ENCODE results near the gene DAGLB.

The DAGLB gene

DNA sequence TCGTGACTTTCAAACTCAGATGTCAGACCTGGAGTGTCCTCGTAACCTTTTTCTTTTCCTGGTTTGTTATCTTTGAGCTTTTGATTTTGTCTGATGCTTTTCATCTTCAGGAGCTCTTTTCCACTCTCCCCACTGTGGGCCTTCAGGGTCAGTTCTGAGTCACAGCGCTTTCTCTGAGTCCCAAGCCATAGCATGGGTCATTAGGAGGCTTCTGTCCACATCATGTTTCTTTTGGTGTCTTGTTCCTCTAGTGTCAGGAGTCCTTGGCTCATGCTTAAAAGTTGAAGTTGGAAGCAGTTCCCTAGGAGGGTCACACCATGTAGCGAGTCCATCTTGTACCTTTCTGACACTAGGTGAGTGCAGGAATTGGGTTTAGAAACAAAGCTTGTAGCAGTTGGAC is 40.3 kb downstream of the DAGLB start:
- Histone ChIP-seq H3K9ac (ENCODE audit: low read depth, low read length) (no peak overlapping the region), H3K27me3 (ENCODE audit: insufficient read depth, low read length, poor library complexity) (no peaks in the 10 kb centered on the region), H2AFZ (ENCODE audit: low read depth, low read length) (no peak overlapping the region), H3K4me3 (ENCODE audit: low read depth in 1 of 2, low read length in 2 of 2) (no peak overlapping the region), H3K9me3 (ENCODE audit: insufficient read depth, low read length, severe bottlenecking) (no peaks in the 10 kb centered on the region), H4K20me1 (ENCODE audit: insufficient read depth, low read length) (peaks cover 33% of the 10 kb centered on the region), H3K4me2 (ENCODE audit: insufficient read depth, low read length) (no peak overlapping the region), H3K4me1 (ENCODE audit: insufficient read depth, low read length) (no peaks in the 10 kb centered on the region), H3K27ac (ENCODE audit: low read length) (no peak overlapping the region), H3K36me3 (ENCODE audit: insufficient read depth, low read length) (peaks cover 86% of the 10 kb centered on the region), H3K79me2 (ENCODE audit: insufficient read depth, low read length) (peaks cover 24% of the 10 kb centered on the region)
- DNase-seq (no peak), ATAC-seq (ENCODE audit: insufficient read depth, low read depth) (no peak)
- no peak for TF ChIP-seq EZH2 (IDR thresholded peaks at IDR 0.05; ENCODE audit: borderline replicate concordance, low read depth, low read length, severe bottlenecking)
- TF ChIP-seq, protein P1, sequence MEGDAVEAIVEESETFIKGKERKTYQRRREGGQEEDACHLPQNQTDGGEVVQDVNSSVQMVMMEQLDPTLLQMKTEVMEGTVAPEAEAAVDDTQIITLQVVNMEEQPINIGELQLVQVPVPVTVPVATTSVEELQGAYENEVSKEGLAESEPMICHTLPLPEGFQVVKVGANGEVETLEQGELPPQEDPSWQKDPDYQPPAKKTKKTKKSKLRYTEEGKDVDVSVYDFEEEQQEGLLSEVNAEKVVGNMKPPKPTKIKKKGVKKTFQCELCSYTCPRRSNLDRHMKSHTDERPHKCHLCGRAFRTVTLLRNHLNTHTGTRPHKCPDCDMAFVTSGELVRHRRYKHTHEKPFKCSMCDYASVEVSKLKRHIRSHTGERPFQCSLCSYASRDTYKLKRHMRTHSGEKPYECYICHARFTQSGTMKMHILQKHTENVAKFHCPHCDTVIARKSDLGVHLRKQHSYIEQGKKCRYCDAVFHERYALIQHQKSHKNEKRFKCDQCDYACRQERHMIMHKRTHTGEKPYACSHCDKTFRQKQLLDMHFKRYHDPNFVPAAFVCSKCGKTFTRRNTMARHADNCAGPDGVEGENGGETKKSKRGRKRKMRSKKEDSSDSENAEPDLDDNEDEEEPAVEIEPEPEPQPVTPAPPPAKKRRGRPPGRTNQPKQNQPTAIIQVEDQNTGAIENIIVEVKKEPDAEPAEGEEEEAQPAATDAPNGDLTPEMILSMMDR (IDR thresholded peaks at IDR 0.05; ENCODE audit: borderline replicate concordance, extremely low read depth, low read length, poor library complexity, severe bottlenecking) = no peak

- Histone ChIP-seq H3K27ac (ENCODE audit: low read length) (no peak overlapping the region), H2AFZ (ENCODE audit: low read depth, low read length) (no peak overlapping the region), H3K4me2 (ENCODE audit: insufficient read depth, low read length) (no peak overlapping the region), H4K20me1 (ENCODE audit: insufficient read depth, low read length) (peaks cover 42% of the 10 kb centered on the region), H3K9me3 (ENCODE audit: insufficient read depth, low read length, severe bottlenecking) (no peaks in the 10 kb centered on the region), H3K27me3 (ENCODE audit: insufficient read depth, low read length, poor library complexity) (no peaks in the 10 kb centered on the region), H3K79me2 (ENCODE audit: insufficient read depth, low read length) (peaks cover 34% of the 10 kb centered on the region), H3K9ac (ENCODE audit: low read depth, low read length) (no peak overlapping the region), H3K4me3 (ENCODE audit: low read depth in 1 of 2, low read length in 2 of 2) (no peak overlapping the region), H3K4me1 (ENCODE audit: insufficient read depth, low read length) (no peaks in the 10 kb centered on the region), H3K36me3 (ENCODE audit: insufficient read depth, low read length) (peaks cover 89% of the 10 kb centered on the region)
- ATAC-seq (ENCODE audit: insufficient read depth, low read depth) = no peak
- TF ChIP-seq, protein P1 (IDR thresholded peaks at IDR 0.05; ENCODE audit: borderline replicate concordance, extremely low read depth, low read length, poor library complexity, severe bottlenecking) = no peak
- TF ChIP-seq EZH2 (IDR thresholded peaks at IDR 0.05; ENCODE audit: borderline replicate concordance, low read depth, low read length, severe bottlenecking) = no peak
- DNase-seq = no peak
Measured at GRCh38 chr7:6406121-6406520, 41.6 kb downstream of the DAGLB start.

- Histone ChIP-seq H3K4me1 (ENCODE audit: insufficient read depth, low read length) (no peaks in the 10 kb centered on the region), H3K9me3 (ENCODE audit: insufficient read depth, low read length, severe bottlenecking) (no peaks in the 10 kb centered on the region), H3K4me3 (ENCODE audit: low read depth in 1 of 2, low read length in 2 of 2) (no peak overlapping the region), H3K9ac (ENCODE audit: low read depth, low read length) (no peak overlapping the region), H3K4me2 (ENCODE audit: insufficient read depth, low read length) (no peak overlapping the region), H3K36me3 (ENCODE audit: insufficient read depth, low read length) (peaks cover 91% of the 10 kb centered on the region), H2AFZ (ENCODE audit: low read depth, low read length) (no peak overlapping the region), H3K27ac (ENCODE audit: low read length) (no peak overlapping the region), H4K20me1 (ENCODE audit: insufficient read depth, low read length) (peaks cover 53% of the 10 kb centered on the region), H3K27me3 (ENCODE audit: insufficient read depth, low read length, poor library complexity) (no peaks in the 10 kb centered on the region), H3K79me2 (ENCODE audit: insufficient read depth, low read length) (peaks cover 55% of the 10 kb centered on the region)
- ATAC-seq (ENCODE audit: insufficient read depth, low read depth) (no peak), DNase-seq (no peak)
- TF ChIP-seq, protein P1 (IDR thresholded peaks at IDR 0.05; ENCODE audit: borderline replicate concordance, extremely low read depth, low read length, poor library complexity, severe bottlenecking) = no peak
- TF ChIP-seq EZH2 (IDR thresholded peaks at IDR 0.05; ENCODE audit: borderline replicate concordance, low read depth, low read length, severe bottlenecking) = no peak
Measured at GRCh38 chr7:6403907-6404306, 43.8 kb downstream of the DAGLB start.

DNA sequence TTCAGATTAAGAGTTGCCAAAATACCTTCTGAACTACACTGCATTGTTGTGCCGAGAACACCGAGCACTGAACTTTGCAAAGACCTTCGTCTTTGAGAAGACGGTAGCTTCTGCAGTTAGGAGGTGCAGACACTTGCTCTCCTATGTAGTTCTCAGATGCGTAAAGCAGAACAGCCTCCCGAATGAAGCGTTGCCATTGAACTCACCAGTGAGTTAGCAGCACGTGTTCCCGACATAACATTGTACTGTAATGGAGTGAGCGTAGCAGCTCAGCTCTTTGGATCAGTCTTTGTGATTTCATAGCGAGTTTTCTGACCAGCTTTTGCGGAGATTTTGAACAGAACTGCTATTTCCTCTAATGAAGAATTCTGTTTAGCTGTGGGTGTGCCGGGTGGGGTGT is 45.0 kb downstream of the DAGLB start:
- DNase-seq (no peak), ATAC-seq (ENCODE audit: insufficient read depth, low read depth) (no peak)
- Histone ChIP-seq H3K9ac (ENCODE audit: low read depth, low read length) (no peak overlapping the region), H3K79me2 (ENCODE audit: insufficient read depth, low read length) (peaks cover 65% of the 10 kb centered on the region), H3K9me3 (ENCODE audit: insufficient read depth, low read length, severe bottlenecking) (no peaks in the 10 kb centered on the region), H3K36me3 (ENCODE audit: insufficient read depth, low read length) (peaks cover 93% of the 10 kb centered on the region), H3K27me3 (ENCODE audit: insufficient read depth, low read length, poor library complexity) (no peaks in the 10 kb centered on the region), H3K4me3 (ENCODE audit: low read depth in 1 of 2, low read length in 2 of 2) (no peak overlapping the region), H4K20me1 (ENCODE audit: insufficient read depth, low read length) (peaks cover 58% of the 10 kb centered on the region), H3K4me1 (ENCODE audit: insufficient read depth, low read length) (no peaks in the 10 kb centered on the region), H3K4me2 (ENCODE audit: insufficient read depth, low read length) (no peak overlapping the region), H3K27ac (ENCODE audit: low read length) (no peak overlapping the region), H2AFZ (ENCODE audit: low read depth, low read length) (no peak overlapping the region)
- TF ChIP-seq, protein P1 (IDR thresholded peaks at IDR 0.05; ENCODE audit: borderline replicate concordance, extremely low read depth, low read length, poor library complexity, severe bottlenecking) = no peak
- TF ChIP-seq EZH2 (IDR thresholded peaks at IDR 0.05; ENCODE audit: borderline replicate concordance, low read depth, low read length, severe bottlenecking) = no peak

Measured in DND-41 (cell line).